Keratinocyte (primary cell): ENCODE measurements around the gene CALY. TPM values are rescaled to one million over a fixed set of nuclear protein-coding genes. Genes with fewer than 3 reads are reported as not detected.

Experiments used
- DNase-seq: peaks from one replicate; pipeline ENCODE4 v3.0.0-alpha.2; 2011; ENCODE audit warnings: low read depth, missing footprints, low spot score
- FAIRE-seq: peaks from 2 replicates; lab custom pipeline; 2011; peaks lifted over from hg19 to GRCh38; lab: Jason Lieb, UNC
- H2AFZ ChIP-seq: 2 replicates; pipeline ENCODE4 v1.6.0; 2012; ENCODE audit warnings: low read length, control low read depth, inconsistent platforms; ENCODE audit not compliant: control insufficient read depth
- H3K27ac ChIP-seq: 2 replicates; pipeline ENCODE4 v1.5.1; 2011; ENCODE audit warnings: low read length; ENCODE audit not compliant: control insufficient read depth, insufficient read depth
- H3K27me3 ChIP-seq: 3 replicates; pipeline ENCODE4 v1.6.0; 2011; ENCODE audit warnings: low read length; ENCODE audit not compliant: control insufficient read depth, insufficient read depth; ENCODE audit errors: extremely low read depth
- H3K36me3 ChIP-seq, 2 experiments: 2 replicates in 1 of 2; 3 replicates in 1 of 2; pipeline ENCODE4 v1.5.1; 2011; ENCODE audit warnings: low read length in 2 of 2, mild to moderate bottlenecking in 1 of 2; ENCODE audit not compliant: control insufficient read depth in 2 of 2, insufficient read depth in 2 of 2; ENCODE audit errors: extremely low read depth in 1 of 2
- H3K4me1 ChIP-seq: 3 replicates; pipeline ENCODE4 v1.5.1; 2011; ENCODE audit warnings: low read length; ENCODE audit not compliant: control insufficient read depth, insufficient read depth; ENCODE audit errors: extremely low read depth
- H3K4me2 ChIP-seq: 3 replicates; pipeline ENCODE4 v1.6.0; 2011; ENCODE audit warnings: low read depth, low read length; ENCODE audit not compliant: control insufficient read depth, insufficient read depth; ENCODE audit errors: extremely low read depth
- H3K4me3 ChIP-seq, 3 experiments: fragments of 200-600 bp in 1 of 3; sonication (generic) in 1 of 3; 2 replicates in 2 of 3; 3 replicates in 1 of 3; pipeline ENCODE4 v1.5.1; 2011 to 2016; ENCODE audit warnings: low read length in 3 of 3, mild to moderate bottlenecking in 3 of 3, control low read depth in 2 of 3, inconsistent platforms in 1 of 3, low read depth in 1 of 3, mixed read lengths in 1 of 3, mixed run types in 1 of 3, moderate library complexity in 1 of 3; ENCODE audit not compliant: control insufficient read depth in 2 of 3, insufficient read depth in 2 of 3; ENCODE audit errors: extremely low read depth in 1 of 3
- H3K79me2 ChIP-seq: 2 replicates; pipeline ENCODE4 v1.6.0; 2012; ENCODE audit warnings: low read length; ENCODE audit not compliant: control insufficient read depth, insufficient read depth
- H3K9ac ChIP-seq: 3 replicates; pipeline ENCODE4 v1.6.0; 2011; ENCODE audit warnings: low read length; ENCODE audit not compliant: control insufficient read depth, insufficient read depth; ENCODE audit errors: extremely low read depth
- H3K9me1 ChIP-seq: 3 replicates; pipeline ENCODE4 v1.6.0; 2011; ENCODE audit warnings: low read length; ENCODE audit not compliant: control insufficient read depth, insufficient read depth; ENCODE audit errors: extremely low read depth
- H3K9me3 ChIP-seq: 2 replicates; pipeline ENCODE4 v1.5.1; 2012; ENCODE audit warnings: low read depth, low read length; ENCODE audit not compliant: control insufficient read depth
- H4K20me1 ChIP-seq: 3 replicates; pipeline ENCODE4 v1.6.0; 2011; ENCODE audit warnings: low read length; ENCODE audit not compliant: control insufficient read depth, insufficient read depth; ENCODE audit errors: extremely low read depth
- EZH2 ChIP-seq: IDR thresholded peaks from one replicate; pipeline ENCODE4 v1.6.1; 2012; ENCODE audit warnings: inconsistent platforms, mild to moderate bottlenecking, low read length, moderate library complexity
- dilution Hi-C: fragments of 300-500 bp; cut with MboI; formaldehyde crosslinking; loops from one replicate; pipeline ENCODE4 v1.7.0; 2020; ENCODE audit warnings: low sequenced_read_pairs; ENCODE audit not compliant: extremely low pct_ligation_motif_present
- polyA plus RNA-seq, 5 experiments: library from polyadenylated mRNA; depleted of rRNA in 3 of 5; stranded (reverse) in 3 of 5; stranded (forward) in 1 of 5; unstranded in 1 of 5; fragments of >200 nt; gene quantifications; 1 replicate in 1 of 5; 2 replicates in 3 of 5; 3 replicates in 1 of 5; pipeline versions ENCODE4 v1.2.1 to v1.2.3, GENCODE V29; 2011 to 2012; ENCODE audit warnings: missing spikeins in 2 of 5, low read depth in 1 of 5, low replicate concordance in 1 of 5
- TF ChIP-seq, protein P1 (sequence below), 3 experiments: IDR thresholded peaks in 1 of 3; conservative IDR thresholded peaks in 1 of 3; optimal IDR thresholded peaks in 1 of 3; 2 replicates in 2 of 3; 3 replicates in 1 of 3; pipeline versions ENCODE3 to v1.5.1; 2011; ENCODE audit warnings: low read length in 3 of 3, mild to moderate bottlenecking in 3 of 3, moderate library complexity in 2 of 3, control low read depth in 1 of 3, inconsistent platforms in 1 of 3; ENCODE audit not compliant: insufficient read depth in 2 of 3; ENCODE audit errors: extremely low read depth in 1 of 3

Gene CALY
- polyA plus RNA-seq, 1 donor (not counting 4 experiments of a cell fraction or from before 2014, with no cell fraction given), result not detected

DNA sequence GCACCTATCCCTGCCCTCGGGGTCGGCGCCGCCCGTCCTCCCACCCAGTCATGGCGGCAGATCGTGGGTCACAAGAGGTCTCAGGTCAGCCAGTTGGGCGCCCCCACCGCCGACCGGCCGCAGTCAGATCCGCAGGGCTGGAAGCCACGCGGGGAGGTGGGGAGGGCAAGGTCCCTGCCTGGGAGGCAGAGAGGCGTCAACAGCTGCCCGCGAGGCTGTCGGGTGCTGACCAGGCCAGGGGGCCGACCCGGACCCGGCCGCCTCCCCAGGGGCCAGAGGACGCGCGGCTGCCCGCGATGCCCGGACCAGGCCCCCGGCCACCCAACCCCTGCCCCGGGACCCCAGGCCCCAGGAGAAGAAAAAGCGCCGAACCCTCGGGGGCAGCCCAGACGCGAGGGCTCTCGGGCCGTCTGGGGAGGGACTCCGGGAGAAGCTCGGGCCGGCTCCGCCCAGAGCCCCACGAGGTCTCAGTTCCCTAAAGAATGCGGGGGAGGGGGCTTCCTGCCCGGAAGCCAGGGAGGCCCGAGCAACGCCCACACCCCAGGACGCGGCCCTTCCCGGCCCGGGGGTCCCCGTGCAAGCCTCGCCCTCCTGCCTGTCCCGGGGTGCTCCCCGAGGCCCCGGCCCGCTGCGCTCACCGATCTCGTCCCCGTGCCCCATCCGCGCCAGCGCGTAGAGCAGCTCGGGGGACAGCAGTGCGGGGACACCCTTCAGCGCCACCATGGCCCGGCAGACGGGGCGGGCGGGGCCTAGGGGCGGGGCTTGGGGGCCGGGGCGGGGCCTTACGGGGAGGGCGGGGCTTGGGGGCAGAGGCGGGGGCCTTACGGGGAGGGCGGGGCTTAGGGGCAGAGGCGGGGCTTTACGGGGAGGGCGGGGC is 20.8 kb upstream of the CALY start, which contains the start of gene FUOM:
TSS of gene FUOM (minus strand) at position 735 of the 877 bp plus-strand sequence. CDS start at position 723, 12 bp downstream.
- Histone ChIP-seq H3K27me3 (peaks cover 11% of the 10 kb centered on the region), H3K27ac (no peak within 1 kb of the TSS), H3K9ac (peak within 1 kb of the TSS; percentile 61), H2AFZ (peak within 1 kb of the TSS; percentile 46), H3K9me1 (no peaks in the 10 kb centered on the region), H4K20me1 (no peaks in the 10 kb centered on the region), H3K9me3 (no peaks in the 10 kb centered on the region), H3K36me3 (peaks cover 0 to 3% of the 10 kb centered on the region in 2 experiments), H3K79me2 (no peaks in the 10 kb centered on the region), H3K4me3 (peak within 1 kb of the TSS; percentile 38 to 57 (median 48)), H3K4me1 (no peaks in the 10 kb centered on the region), H3K4me2 (peak within 1 kb of the TSS; percentile 56)
- DNase-seq, result no peak
- dilution Hi-C loops, result no loop called here
- no peak for FAIRE-seq
- TF ChIP-seq, protein P1, sequence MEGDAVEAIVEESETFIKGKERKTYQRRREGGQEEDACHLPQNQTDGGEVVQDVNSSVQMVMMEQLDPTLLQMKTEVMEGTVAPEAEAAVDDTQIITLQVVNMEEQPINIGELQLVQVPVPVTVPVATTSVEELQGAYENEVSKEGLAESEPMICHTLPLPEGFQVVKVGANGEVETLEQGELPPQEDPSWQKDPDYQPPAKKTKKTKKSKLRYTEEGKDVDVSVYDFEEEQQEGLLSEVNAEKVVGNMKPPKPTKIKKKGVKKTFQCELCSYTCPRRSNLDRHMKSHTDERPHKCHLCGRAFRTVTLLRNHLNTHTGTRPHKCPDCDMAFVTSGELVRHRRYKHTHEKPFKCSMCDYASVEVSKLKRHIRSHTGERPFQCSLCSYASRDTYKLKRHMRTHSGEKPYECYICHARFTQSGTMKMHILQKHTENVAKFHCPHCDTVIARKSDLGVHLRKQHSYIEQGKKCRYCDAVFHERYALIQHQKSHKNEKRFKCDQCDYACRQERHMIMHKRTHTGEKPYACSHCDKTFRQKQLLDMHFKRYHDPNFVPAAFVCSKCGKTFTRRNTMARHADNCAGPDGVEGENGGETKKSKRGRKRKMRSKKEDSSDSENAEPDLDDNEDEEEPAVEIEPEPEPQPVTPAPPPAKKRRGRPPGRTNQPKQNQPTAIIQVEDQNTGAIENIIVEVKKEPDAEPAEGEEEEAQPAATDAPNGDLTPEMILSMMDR (optimal IDR thresholded peaks at IDR 0.05 in 1 of 3, IDR thresholded peaks at IDR 0.05 in 1 of 3, conservative IDR thresholded peaks at IDR 0.05 in 1 of 3; ENCODE audit: extremely low read depth in 1 of 3, insufficient read depth in 2 of 3, low read length in 3 of 3), result no peak
- TF ChIP-seq EZH2, result no peak

DNA sequence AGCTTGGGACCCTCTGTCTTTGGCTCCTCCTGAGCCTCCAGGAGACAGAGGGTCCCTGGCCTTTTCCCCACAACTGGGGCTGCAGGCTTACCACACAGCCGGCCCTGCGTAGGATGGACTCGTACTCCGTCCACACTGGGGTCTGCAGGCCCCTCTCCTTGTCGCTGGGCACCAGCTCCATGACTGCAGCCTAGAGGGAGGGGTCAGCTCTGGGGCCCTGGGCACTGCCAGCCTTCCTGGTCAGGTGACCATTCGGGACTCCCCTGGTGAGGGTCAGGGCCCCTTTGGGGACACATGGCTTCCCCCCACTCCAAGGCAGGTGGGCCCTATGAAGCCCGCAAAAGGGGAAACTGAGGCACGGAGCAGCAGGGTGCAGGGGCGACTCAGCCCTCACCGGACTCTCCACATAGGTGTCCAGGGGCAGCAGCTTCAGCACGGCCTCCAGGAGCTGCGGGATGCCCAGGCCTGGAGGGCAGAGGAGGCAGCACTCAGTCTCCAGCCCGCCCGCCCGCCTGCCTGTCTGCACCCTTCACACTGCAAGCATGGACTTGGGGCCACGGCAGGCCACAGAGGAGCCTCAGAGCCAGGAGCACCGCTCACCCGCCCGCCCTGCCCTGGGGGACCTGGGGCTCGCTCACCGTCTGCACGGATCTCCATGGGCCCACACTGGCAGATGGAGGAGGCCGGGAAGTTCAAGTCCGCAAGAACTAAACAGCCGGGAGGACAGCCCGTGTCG is 20.0 kb upstream of the CALY start:
- Histone ChIP-seq H3K27me3 (peaks cover 11% of the 10 kb centered on the region), H3K9me3 (no peaks in the 10 kb centered on the region), H2AFZ (peak overlapping the region; percentile 22), H3K79me2 (no peaks in the 10 kb centered on the region), H3K27ac (no peak overlapping the region), H3K4me2 (peak overlapping the region; percentile 56), H4K20me1 (no peaks in the 10 kb centered on the region), H3K9me1 (no peaks in the 10 kb centered on the region), H3K36me3 (no peaks in the 10 kb centered on the region), H3K4me3 (peak overlapping the region; percentile 38 to 57 (median 48)), H3K9ac (peak overlapping the region; percentile 61), H3K4me1 (no peaks in the 10 kb centered on the region)
- FAIRE-seq, result no peak
- TF ChIP-seq, protein P1 (optimal IDR thresholded peaks at IDR 0.05 in 1 of 3, IDR thresholded peaks at IDR 0.05 in 1 of 3, conservative IDR thresholded peaks at IDR 0.05 in 1 of 3; ENCODE audit: extremely low read depth in 1 of 3, insufficient read depth in 2 of 3, low read length in 3 of 3), result no peak
- no peak for TF ChIP-seq EZH2
- DNase-seq, result no peak
- dilution Hi-C loops, result no loop called here
